ENCODE data around the gene DISP3. TPM values are rescaled to one million over a fixed set of nuclear protein-coding genes. Genes with fewer than 3 reads are reported as not detected.

The DISP3 gene
- total RNA-seq, 1 donor from 2014 or later = 0.12 TPM

- intact Hi-C loops (cut with DNase I) = no loop called here
- no peak for DNase-seq
- TF ChIP-seq CTCF (IDR thresholded peaks at IDR 0.05) = no peak
- Histone ChIP-seq H3K36me3 (no peaks in the 10 kb centered on the region), H3K27ac (no peak overlapping the region), H3K4me3 (no peak overlapping the region), H3K4me1 (no peaks in the 10 kb centered on the region), H3K27me3 (ENCODE audit: low read depth) (no peaks in the 10 kb centered on the region), H3K9me3 (no peaks in the 10 kb centered on the region)
- no peak for ATAC-seq
These were observed 42.8 kb downstream of the DISP3 start for GRCh38 chr1:11521582-11522399.

- no peak overlapping the region for H3K4me3 ChIP-seq
- TF ChIP-seq CTCF (IDR thresholded peaks at IDR 0.05) = no peak
- H3K27ac ChIP-seq = no peak overlapping the region
- H3K27me3 ChIP-seq (ENCODE audit: low read depth) = no peaks in the 10 kb centered on the region
- H3K9me3 ChIP-seq = no peaks in the 10 kb centered on the region
- H3K36me3 ChIP-seq = no peaks in the 10 kb centered on the region
- ATAC-seq (no peak), DNase-seq (no peak)
- intact Hi-C loops (cut with DNase I) = no loop called here
- H3K4me1 ChIP-seq = no peaks in the 10 kb centered on the region
These were observed 43.7 kb downstream of the DISP3 start for GRCh38 chr1:11522400-11523235.

GRCh38 chr1:11523261-11523660 lies 44.3 kb downstream of the DISP3 start:
- TF ChIP-seq CTCF (IDR thresholded peaks at IDR 0.05) = no peak
- no peak overlapping the region for H3K27ac ChIP-seq
- H3K4me3 ChIP-seq = no peak overlapping the region
- no peaks in the 10 kb centered on the region for H3K36me3 ChIP-seq
- H3K9me3 ChIP-seq = no peaks in the 10 kb centered on the region
- no peak for ATAC-seq
- intact Hi-C loops (cut with DNase I) = no loop called here
- H3K4me1 ChIP-seq = no peaks in the 10 kb centered on the region
- H3K27me3 ChIP-seq (ENCODE audit: low read depth) = no peaks in the 10 kb centered on the region
- no peak for DNase-seq

- no peaks in the 10 kb centered on the region for H3K9me3 ChIP-seq
- no peak overlapping the region for H3K4me3 ChIP-seq
- TF ChIP-seq CTCF (IDR thresholded peaks at IDR 0.05) = no peak
- H3K27me3 ChIP-seq (ENCODE audit: low read depth) = no peaks in the 10 kb centered on the region
- no peaks in the 10 kb centered on the region for H3K4me1 ChIP-seq
- ATAC-seq (no peak), DNase-seq (no peak)
- H3K27ac ChIP-seq = no peak overlapping the region
- H3K36me3 ChIP-seq = no peaks in the 10 kb centered on the region
- intact Hi-C loops (cut with DNase I) = no loop called here
These were observed 45.0 kb downstream of the DISP3 start for GRCh38 chr1:11523746-11524464.

GRCh38 chr1:11524465-11525150 lies 45.7 kb downstream of the DISP3 start:
- Histone ChIP-seq H3K36me3 (no peaks in the 10 kb centered on the region), H3K4me3 (no peak overlapping the region), H3K27me3 (ENCODE audit: low read depth) (no peaks in the 10 kb centered on the region), H3K27ac (no peak overlapping the region), H3K9me3 (no peaks in the 10 kb centered on the region), H3K4me1 (no peaks in the 10 kb centered on the region)
- no peak for DNase-seq
- TF ChIP-seq CTCF (IDR thresholded peaks at IDR 0.05) = no peak
- no peak for ATAC-seq
- intact Hi-C loops (cut with DNase I) = no loop called here
